GM12874 (cell line): ENCODE results near the gene TCFL5.

ENCODE experiments used
- TF ChIP-seq, protein P1 (sequence below): IDR thresholded peaks from 2 replicates; pipeline ENCODE4 v1.5.1; 2011; ENCODE audit warnings: low read depth, mild to moderate bottlenecking, control low read depth, low read length, moderate library complexity; ENCODE audit not compliant: insufficient read depth

TCFL5 gene

DNA sequence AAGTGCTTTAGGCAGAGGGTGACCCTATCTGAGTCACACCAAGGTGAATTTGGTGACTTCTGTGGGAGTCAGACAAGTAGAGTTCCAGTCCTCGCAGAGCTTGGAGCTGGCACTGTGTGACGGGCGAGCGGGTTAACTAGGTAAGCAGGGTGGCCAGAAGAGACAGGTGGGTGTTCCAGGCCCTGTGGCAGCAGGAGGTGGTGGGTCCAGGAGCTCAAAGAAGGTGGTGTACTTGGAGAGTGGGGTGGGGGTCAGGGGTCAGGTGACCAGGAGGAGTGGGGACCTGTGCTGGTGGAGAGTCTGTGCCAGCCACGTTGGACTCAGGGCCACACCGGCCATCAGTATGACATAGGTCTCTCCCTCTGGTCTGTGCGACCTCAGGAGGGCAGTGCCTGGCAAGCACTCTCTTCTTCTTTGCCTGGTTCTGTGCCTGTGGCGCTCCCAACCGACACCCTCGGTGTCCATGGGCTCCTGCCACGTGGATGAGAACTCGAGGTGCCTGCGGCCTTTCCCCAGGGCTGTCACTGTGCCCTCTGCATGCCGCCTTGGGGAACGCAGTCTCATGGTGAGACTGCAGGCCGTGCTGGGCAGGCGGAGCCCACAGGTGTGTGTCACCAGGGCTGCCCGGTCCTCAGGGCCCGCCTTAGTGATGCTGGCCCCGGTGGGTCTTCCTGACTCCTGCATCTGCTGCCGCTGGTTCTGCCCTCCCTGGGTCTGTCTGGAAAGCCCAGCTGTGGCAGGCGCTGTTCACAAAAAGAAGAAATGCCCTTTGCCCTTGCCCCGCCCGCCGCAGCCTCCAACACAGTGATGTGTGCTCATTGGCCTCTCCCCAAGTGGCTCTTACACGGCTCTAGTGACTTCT is 63.7 kb downstream of the TCFL5 start:
- TF ChIP-seq, protein P1, sequence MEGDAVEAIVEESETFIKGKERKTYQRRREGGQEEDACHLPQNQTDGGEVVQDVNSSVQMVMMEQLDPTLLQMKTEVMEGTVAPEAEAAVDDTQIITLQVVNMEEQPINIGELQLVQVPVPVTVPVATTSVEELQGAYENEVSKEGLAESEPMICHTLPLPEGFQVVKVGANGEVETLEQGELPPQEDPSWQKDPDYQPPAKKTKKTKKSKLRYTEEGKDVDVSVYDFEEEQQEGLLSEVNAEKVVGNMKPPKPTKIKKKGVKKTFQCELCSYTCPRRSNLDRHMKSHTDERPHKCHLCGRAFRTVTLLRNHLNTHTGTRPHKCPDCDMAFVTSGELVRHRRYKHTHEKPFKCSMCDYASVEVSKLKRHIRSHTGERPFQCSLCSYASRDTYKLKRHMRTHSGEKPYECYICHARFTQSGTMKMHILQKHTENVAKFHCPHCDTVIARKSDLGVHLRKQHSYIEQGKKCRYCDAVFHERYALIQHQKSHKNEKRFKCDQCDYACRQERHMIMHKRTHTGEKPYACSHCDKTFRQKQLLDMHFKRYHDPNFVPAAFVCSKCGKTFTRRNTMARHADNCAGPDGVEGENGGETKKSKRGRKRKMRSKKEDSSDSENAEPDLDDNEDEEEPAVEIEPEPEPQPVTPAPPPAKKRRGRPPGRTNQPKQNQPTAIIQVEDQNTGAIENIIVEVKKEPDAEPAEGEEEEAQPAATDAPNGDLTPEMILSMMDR = no peak

DNA sequence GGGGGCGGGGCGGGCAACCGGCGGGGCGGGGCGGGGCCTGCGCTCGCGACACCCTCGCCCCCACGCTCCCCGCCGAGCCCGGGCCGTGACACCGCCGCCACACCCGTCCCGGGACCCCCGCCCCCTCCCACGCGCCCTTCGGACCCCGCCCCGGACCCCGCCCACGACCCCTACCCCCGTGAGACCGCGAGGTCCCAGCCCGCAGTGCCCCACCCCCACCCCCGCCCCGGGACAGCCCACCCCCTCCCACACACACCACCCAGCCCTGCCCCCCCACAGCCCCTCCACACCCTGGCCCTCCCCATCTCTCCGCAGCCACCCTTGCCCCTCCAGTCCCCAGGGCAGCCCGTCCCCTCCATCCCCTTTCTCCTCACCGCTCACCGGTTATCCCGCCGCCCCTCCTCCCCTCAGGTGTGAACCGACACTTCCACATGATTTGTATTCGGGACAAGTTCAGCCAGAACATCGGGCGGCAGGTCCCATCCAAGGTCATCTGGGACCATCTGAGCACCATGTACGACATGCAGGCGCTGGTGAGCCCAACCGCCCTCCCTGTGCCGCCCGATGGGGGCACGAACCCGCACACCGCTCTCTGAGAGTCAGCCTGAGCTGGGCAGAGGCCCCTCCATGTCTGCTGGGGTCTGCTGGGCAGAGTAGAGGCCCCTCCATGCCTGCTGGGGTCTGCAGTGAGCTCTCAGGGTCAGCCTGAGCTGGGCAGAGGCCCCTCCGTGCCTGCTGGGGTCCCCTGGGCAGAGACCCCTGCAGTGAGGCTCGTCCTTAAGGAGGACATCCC is 64.7 kb downstream of the TCFL5 start:
- TF ChIP-seq, protein P1 = no peak

DNA sequence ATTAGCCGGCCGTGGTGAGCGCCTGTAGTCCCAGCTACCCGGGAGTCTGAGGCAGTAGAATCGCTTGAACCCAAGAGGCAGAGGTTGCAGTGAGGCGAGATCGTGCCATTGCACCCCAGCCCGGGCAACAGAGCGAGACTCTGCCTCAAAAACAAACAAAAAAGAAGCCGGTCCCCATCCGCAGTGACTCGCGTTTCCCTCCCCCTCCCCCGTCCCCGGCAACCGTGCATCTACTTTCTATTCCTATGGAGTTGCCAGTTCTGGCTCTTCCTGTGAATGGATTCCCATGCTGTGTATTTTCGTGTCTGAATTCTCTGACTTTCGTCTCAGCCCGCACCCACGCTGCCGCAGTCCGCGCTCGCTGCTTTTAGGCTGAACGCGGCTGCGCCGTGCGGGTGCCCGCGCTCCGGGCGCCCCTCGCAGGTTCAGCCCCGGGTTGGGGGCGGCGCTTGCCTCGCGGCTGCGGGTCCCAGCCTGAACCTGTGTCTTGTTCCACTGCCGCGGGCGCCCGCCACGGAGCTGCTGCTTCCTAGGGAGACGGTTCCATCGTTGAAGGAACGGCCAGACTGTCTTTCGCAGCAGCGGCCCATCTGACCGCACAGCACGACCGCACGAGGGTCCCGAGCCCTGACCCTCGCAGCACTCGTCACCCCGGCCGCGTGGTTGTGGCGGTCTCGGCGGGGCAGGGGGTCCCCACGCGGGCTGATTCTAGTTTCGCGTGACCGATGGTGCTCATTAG is 66.4 kb downstream of the TCFL5 start:
- TF ChIP-seq, protein P1 = no peak

DNA sequence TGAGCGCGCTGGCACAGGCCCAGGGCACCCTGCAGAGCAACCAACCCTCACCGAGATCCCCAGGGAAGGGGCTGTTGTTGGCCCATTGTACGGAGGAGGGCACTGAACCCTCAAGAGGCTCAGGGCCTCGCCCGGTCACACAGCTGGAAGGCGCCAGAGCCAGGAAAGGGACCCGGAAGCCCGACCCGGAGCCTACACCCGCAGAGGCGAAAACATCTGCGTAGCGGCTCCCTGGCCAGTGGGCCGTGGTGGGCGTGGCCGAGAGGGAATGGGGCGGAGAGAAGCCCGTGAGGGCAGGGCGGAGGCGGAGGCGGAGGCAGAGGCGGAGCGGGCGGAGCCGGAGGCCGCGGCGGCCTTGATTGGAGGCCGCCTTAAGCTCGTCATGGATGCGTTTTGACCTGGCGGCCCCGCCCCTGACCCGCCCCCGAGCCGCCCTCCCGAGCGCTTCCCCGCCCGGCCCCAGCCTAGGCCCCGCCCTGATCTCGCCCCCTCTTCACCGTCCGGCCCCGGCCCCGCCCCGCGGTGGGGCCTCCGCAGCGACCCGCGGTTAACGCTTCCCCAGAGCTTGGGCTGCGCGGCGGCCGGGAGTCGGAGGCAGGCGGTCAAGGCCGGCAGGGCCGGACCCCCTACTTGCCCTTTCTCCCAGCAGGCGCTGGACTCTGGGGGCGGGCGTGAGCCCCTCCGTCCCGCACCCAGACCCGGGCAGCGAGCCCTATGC is 67.5 kb downstream of the TCFL5 start:
- TF ChIP-seq, protein P1 = no peak

DNA sequence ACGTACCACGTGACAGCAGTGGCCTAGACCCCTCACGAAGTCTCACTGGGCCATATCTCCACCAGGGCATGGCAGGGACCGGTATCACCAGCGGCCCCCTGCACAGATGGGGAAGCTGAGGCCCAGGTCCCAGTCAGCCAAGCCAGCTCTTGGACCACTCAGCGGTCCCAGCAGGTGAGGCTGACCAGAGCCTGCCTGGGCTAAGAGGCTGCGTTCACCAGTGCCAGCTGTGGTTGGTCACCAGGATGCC is 67.9 kb downstream of the TCFL5 start:
- TF ChIP-seq, protein P1 = no peak

DNA sequence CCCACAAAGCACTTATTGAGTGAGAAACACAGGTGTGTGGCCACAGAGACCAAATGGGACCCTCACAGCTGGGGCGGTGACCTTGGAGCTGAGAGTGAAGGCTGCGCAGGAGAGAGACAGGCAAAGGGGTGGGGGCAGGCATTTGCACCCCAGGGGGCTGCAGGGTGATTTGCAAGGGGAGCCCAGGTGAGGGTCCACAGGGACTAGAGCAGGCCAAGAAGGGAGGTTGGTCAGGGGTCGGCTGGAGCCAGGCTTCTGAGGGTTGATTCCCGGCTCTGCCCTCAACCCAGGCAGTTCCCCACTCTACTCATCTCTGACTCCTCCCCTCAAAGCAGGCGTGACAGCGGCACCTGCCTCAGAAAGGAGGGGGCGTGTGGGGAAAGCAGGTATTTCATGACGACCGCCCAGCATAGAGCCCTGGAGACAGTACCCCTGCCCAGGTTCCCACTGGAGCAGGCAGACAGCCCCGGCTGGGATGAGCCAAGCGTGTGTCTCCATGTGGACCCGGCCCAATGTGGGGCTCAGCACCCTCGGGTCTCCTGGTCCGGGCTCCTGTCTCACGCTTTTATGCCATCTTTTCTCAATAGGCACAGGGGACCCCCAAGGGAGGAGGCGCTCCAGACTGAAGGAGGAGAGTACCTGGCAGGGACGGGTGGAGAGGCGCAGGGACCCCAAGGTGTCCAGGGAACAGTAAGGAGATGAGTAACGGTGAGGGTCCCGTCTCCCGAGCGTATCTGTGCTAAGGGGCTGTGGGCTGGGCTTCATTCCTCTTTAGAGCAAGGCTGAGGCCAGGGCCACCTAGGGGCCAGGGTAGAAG is 68.5 kb downstream of the TCFL5 start:
- TF ChIP-seq, protein P1 = no peak
